ENCODE data around the gene PCNX2.

Gene PCNX2

DNA sequence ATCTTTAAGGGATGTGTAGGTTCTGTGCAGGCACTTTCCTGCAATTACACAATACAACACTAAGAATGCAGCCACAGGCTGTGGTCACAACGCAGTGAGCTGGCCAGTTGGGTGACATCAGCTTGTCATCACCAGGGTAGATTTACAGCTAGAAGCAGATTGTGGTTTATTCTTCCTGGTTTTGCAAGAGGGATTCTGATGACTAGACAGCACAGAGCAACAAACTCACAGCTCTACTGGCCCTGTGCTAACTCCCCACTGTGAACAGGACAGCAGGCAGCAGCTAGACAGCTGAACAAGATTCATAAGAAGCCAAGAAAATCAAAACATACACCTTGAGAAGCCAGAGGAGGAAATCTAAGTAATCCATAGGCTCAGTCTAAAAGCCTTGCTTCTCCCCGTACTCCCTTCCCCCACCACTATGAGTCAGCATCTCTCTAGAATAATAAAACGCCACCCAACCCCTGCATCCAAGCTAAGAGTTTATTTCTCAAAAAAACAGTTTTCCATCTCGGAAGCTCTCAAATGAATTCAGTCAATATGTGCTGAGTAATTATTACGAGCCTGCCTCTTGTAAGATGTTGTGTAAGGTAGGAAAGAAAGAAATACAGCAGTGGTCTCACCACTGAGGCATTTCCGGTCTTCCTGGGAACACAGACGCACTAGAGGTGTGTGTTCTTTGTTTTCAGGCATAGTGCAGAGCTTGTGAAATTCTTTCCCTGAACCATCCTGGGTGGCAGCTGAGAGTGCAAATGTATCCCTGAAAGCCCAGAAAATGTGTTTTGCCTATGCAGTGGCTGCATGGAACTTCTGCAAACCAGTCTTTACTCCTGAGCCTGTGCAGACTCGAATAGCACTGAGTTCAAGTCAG lies 182.3 kb downstream of the PCNX2 start (continued):
- TF ChIP-seq, protein P1, sequence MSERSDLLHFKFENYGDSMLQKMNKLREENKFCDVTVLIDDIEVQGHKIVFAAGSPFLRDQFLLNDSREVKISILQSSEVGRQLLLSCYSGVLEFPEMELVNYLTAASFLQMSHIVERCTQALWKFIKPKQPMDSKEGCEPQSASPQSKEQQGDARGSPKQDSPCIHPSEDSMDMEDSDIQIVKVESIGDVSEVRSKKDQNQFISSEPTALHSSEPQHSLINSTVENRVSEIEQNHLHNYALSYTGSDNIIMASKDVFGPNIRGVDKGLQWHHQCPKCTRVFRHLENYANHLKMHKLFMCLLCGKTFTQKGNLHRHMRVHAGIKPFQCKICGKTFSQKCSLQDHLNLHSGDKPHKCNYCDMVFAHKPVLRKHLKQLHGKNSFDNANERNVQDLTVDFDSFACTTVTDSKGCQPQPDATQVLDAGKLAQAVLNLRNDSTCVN (tag by site-specific recombination; optimal IDR thresholded peaks at IDR 0.05), result no peak
- TF ChIP-seq, protein P2, sequence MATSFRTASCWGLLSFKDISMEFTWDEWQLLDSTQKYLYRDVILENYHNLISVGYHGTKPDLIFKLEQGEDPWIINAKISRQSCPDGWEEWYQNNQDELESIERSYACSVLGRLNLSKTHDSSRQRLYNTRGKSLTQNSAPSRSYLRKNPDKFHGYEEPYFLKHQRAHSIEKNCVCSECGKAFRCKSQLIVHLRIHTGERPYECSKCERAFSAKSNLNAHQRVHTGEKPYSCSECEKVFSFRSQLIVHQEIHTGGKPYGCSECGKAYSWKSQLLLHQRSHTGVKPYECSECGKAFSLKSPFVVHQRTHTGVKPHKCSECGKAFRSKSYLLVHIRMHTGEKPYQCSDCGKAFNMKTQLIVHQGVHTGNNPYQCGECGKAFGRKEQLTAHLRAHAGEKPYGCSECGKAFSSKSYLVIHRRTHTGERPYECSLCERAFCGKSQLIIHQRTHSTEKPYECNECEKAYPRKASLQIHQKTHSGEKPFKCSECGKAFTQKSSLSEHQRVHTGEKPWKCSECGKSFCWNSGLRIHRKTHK (tag by site-specific recombination; IDR thresholded peaks at IDR 0.05), result no peak
- TF ChIP-seq ZNF747 (tag by site-specific recombination; IDR thresholded peaks at IDR 0.05) (no peak), KLF1 (tag by site-specific recombination; IDR thresholded peaks at IDR 0.05) (no peak; the same call in 1 of the 2 replicates), SCRT2 (tag by site-specific recombination; IDR thresholded peaks at IDR 0.05) (peak; percentile 99), ZNF677 (tag by site-specific recombination; IDR thresholded peaks at IDR 0.05) (no peak), ZNF324 (tag by site-specific recombination; IDR thresholded peaks at IDR 0.05) (peak; percentile 99), ZNF248 (tag by site-specific recombination; IDR thresholded peaks at IDR 0.05) (no peak), PRDM1 (tag by site-specific recombination; IDR thresholded peaks at IDR 0.05) (peak; percentile 96; the same call in 1 of the 2 replicates), ZNF302 (tag by site-specific recombination; IDR thresholded peaks at IDR 0.05; ENCODE audit: low read depth) (no peak; the same call in 1 of the 2 replicates), ZNF404 (tag by site-specific recombination; IDR thresholded peaks at IDR 0.05) (peak; percentile 73; the same call in 1 of the 2 replicates), SALL2 (tag by site-specific recombination; IDR thresholded peaks at IDR 0.05; ENCODE audit: borderline replicate concordance) (no peak), RBAK (tag by site-specific recombination; IDR thresholded peaks at IDR 0.05) (no peak), ZNF140 (tag by site-specific recombination; IDR thresholded peaks at IDR 0.05) (no peak), HOXC10 (CRISPR knock-in tag; IDR thresholded peaks at IDR 0.05) (peak; percentile 90; the same call in 1 of the 2 replicates), SP2 (tag by site-specific recombination; IDR thresholded peaks at IDR 0.05) (peak; percentile 49)
- TF ChIP-seq, protein P3, sequence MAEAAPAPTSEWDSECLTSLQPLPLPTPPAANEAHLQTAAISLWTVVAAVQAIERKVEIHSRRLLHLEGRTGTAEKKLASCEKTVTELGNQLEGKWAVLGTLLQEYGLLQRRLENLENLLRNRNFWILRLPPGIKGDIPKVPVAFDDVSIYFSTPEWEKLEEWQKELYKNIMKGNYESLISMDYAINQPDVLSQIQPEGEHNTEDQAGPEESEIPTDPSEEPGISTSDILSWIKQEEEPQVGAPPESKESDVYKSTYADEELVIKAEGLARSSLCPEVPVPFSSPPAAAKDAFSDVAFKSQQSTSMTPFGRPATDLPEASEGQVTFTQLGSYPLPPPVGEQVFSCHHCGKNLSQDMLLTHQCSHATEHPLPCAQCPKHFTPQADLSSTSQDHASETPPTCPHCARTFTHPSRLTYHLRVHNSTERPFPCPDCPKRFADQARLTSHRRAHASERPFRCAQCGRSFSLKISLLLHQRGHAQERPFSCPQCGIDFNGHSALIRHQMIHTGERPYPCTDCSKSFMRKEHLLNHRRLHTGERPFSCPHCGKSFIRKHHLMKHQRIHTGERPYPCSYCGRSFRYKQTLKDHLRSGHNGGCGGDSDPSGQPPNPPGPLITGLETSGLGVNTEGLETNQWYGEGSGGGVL (tag by site-specific recombination; IDR thresholded peaks at IDR 0.05), result peak; percentile 78
- TF ChIP-seq, protein P4, sequence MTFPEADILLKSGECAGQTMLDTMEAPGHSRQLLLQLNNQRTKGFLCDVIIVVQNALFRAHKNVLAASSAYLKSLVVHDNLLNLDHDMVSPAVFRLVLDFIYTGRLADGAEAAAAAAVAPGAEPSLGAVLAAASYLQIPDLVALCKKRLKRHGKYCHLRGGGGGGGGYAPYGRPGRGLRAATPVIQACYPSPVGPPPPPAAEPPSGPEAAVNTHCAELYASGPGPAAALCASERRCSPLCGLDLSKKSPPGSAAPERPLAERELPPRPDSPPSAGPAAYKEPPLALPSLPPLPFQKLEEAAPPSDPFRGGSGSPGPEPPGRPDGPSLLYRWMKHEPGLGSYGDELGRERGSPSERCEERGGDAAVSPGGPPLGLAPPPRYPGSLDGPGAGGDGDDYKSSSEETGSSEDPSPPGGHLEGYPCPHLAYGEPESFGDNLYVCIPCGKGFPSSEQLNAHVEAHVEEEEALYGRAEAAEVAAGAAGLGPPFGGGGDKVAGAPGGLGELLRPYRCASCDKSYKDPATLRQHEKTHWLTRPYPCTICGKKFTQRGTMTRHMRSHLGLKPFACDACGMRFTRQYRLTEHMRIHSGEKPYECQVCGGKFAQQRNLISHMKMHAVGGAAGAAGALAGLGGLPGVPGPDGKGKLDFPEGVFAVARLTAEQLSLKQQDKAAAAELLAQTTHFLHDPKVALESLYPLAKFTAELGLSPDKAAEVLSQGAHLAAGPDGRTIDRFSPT (tag by site-specific recombination; IDR thresholded peaks at IDR 0.05), result peak; percentile 98
- TF ChIP-seq, protein P5, sequence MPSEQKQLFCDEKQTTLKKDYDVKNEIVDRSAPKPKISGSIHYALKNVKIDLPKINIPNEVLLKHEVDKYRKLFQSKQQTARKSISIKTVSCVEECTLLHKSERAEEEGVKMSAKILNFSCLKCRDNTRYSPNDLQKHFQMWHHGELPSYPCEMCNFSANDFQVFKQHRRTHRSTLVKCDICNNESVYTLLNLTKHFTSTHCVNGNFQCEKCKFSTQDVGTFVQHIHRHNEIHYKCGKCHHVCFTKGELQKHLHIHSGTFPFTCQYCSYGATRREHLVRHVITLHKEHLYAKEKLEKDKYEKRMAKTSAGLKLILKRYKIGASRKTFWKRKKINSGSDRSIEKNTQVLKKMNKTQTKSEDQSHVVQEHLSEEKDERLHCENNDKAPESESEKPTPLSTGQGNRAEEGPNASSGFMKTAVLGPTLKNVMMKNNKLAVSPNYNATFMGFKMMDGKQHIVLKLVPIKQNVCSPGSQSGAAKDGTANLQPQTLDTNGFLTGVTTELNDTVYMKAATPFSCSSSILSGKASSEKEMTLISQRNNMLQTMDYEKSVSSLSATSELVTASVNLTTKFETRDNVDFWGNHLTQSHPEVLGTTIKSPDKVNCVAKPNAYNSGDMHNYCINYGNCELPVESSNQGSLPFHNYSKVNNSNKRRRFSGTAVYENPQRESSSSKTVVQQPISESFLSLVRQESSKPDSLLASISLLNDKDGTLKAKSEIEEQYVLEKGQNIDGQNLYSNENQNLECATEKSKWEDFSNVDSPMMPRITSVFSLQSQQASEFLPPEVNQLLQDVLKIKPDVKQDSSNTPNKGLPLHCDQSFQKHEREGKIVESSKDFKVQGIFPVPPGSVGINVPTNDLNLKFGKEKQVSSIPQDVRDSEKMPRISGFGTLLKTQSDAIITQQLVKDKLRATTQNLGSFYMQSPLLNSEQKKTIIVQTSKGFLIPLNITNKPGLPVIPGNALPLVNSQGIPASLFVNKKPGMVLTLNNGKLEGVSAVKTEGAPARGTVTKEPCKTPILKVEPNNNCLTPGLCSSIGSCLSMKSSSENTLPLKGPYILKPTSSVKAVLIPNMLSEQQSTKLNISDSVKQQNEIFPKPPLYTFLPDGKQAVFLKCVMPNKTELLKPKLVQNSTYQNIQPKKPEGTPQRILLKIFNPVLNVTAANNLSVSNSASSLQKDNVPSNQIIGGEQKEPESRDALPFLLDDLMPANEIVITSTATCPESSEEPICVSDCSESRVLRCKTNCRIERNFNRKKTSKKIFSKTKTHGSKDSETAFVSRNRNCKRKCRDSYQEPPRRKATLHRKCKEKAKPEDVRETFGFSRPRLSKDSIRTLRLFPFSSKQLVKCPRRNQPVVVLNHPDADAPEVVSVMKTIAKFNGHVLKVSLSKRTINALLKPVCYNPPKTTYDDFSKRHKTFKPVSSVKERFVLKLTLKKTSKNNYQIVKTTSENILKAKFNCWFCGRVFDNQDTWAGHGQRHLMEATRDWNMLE (tag by site-specific recombination; conservative IDR thresholded peaks at IDR 0.05; ENCODE audit: low read depth), result peak; percentile 76
- TF ChIP-seq, protein P6, sequence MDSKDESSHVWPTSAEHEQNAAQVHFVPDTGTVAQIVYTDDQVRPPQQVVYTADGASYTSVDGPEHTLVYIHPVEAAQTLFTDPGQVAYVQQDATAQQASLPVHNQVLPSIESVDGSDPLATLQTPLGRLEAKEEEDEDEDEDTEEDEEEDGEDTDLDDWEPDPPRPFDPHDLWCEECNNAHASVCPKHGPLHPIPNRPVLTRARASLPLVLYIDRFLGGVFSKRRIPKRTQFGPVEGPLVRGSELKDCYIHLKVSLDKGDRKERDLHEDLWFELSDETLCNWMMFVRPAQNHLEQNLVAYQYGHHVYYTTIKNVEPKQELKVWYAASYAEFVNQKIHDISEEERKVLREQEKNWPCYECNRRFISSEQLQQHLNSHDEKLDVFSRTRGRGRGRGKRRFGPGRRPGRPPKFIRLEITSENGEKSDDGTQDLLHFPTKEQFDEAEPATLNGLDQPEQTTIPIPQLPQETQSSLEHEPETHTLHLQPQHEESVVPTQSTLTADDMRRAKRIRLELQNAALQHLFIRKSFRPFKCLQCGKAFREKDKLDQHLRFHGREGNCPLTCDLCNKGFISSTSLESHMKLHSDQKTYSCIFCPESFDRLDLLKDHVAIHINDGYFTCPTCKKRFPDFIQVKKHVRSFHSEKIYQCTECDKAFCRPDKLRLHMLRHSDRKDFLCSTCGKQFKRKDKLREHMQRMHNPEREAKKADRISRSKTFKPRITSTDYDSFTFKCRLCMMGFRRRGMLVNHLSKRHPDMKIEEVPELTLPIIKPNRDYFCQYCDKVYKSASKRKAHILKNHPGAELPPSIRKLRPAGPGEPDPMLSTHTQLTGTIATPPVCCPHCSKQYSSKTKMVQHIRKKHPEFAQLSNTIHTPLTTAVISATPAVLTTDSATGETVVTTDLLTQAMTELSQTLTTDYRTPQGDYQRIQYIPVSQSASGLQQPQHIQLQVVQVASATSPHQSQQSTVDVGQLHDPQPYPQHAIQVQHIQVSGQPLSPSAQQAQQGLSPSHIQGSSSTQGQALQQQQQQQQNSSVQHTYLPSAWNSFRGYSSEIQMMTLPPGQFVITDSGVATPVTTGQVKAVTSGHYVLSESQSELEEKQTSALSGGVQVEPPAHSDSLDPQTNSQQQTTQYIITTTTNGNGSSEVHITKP (tag by site-specific recombination; IDR thresholded peaks at IDR 0.05), result peak; percentile 75
- TF ChIP-seq, protein P7, sequence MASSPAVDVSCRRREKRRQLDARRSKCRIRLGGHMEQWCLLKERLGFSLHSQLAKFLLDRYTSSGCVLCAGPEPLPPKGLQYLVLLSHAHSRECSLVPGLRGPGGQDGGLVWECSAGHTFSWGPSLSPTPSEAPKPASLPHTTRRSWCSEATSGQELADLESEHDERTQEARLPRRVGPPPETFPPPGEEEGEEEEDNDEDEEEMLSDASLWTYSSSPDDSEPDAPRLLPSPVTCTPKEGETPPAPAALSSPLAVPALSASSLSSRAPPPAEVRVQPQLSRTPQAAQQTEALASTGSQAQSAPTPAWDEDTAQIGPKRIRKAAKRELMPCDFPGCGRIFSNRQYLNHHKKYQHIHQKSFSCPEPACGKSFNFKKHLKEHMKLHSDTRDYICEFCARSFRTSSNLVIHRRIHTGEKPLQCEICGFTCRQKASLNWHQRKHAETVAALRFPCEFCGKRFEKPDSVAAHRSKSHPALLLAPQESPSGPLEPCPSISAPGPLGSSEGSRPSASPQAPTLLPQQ (tag by site-specific recombination; IDR thresholded peaks at IDR 0.05), result peak; percentile 93
